ENCODE data around the gene SEPTIN10.

The SEPTIN10 gene

GRCh38 chr2:109649736-109650695 is 36.2 kb upstream of the SEPTIN10 start:
- Histone ChIP-seq H3K36me3 (ENCODE audit: insufficient read depth, low read length) (no peaks in the 10 kb centered on the region), H3F3A (ENCODE audit: low read depth) (no peaks in the 10 kb centered on the region), H3K9ac (ENCODE audit: low read depth, low read length, poor library complexity, severe bottlenecking) (no peak overlapping the region), H3K27me3 (ENCODE audit: insufficient read depth, low read length, poor library complexity, severe bottlenecking) (no peaks in the 10 kb centered on the region), H2AFZ (ENCODE audit: low read length) (no peak overlapping the region), H3K9me3 (ENCODE audit: insufficient read depth, low read depth, low read length) (no peaks in the 10 kb centered on the region), H3K4me1 (ENCODE audit: insufficient read depth, low read length, poor library complexity, severe bottlenecking) (no peaks in the 10 kb centered on the region), H4K20me1 (ENCODE audit: insufficient read depth, low read length, poor library complexity, severe bottlenecking) (no peaks in the 10 kb centered on the region), H3K4me3 (ENCODE audit: low read length, poor library complexity, severe bottlenecking) (no peak overlapping the region), H3K9me2 (replicated peaks; ENCODE audit: low read depth, low read length) (no peaks in the 10 kb centered on the region), H3K79me2 (ENCODE audit: insufficient read depth, low read length) (no peaks in the 10 kb centered on the region), H3K4me2 (ENCODE audit: low read depth, low read length, poor library complexity, severe bottlenecking) (no peak overlapping the region)
- TF ChIP-seq CTCF (conservative IDR thresholded peaks at IDR 0.05; ENCODE audit: low read length) (no peak), EZH2phosphoT487 (IDR thresholded peaks at IDR 0.05; ENCODE audit: borderline replicate concordance) (no peak)

GRCh38 chr2:109648041-109648527 is 34.3 kb upstream of the SEPTIN10 start:
- no peaks in the 10 kb centered on the region for H3K4me1 ChIP-seq (ENCODE audit: insufficient read depth, low read length, poor library complexity, severe bottlenecking)
- no peaks in the 10 kb centered on the region for H3K9me2 ChIP-seq (replicated peaks; ENCODE audit: low read depth, low read length)
- H3K9ac ChIP-seq (ENCODE audit: low read depth, low read length, poor library complexity, severe bottlenecking) = no peak overlapping the region
- no peaks in the 10 kb centered on the region for H3K9me3 ChIP-seq (ENCODE audit: insufficient read depth, low read depth, low read length)
- H3F3A ChIP-seq (ENCODE audit: low read depth) = no peaks in the 10 kb centered on the region
- TF ChIP-seq EZH2phosphoT487 (IDR thresholded peaks at IDR 0.05; ENCODE audit: borderline replicate concordance) (no peak), CTCF (conservative IDR thresholded peaks at IDR 0.05; ENCODE audit: low read length) (no peak)
- no peak overlapping the region for H2AFZ ChIP-seq (ENCODE audit: low read length)
- no peaks in the 10 kb centered on the region for H3K36me3 ChIP-seq (ENCODE audit: insufficient read depth, low read length)
- H3K79me2 ChIP-seq (ENCODE audit: insufficient read depth, low read length) = no peaks in the 10 kb centered on the region
- no peak overlapping the region for H3K4me2 ChIP-seq (ENCODE audit: low read depth, low read length, poor library complexity, severe bottlenecking)
- H3K4me3 ChIP-seq (ENCODE audit: low read length, poor library complexity, severe bottlenecking) = no peak overlapping the region
- H4K20me1 ChIP-seq (ENCODE audit: insufficient read depth, low read length, poor library complexity, severe bottlenecking) = no peaks in the 10 kb centered on the region
- H3K27me3 ChIP-seq (ENCODE audit: insufficient read depth, low read length, poor library complexity, severe bottlenecking) = no peaks in the 10 kb centered on the region

GRCh38 chr2:109647636-109648035 is 33.9 kb upstream of the SEPTIN10 start:
- H3F3A ChIP-seq (ENCODE audit: low read depth) = no peaks in the 10 kb centered on the region
- no peaks in the 10 kb centered on the region for H3K36me3 ChIP-seq (ENCODE audit: insufficient read depth, low read length)
- H3K9me3 ChIP-seq (ENCODE audit: insufficient read depth, low read depth, low read length) = no peaks in the 10 kb centered on the region
- H3K4me3 ChIP-seq (ENCODE audit: low read length, poor library complexity, severe bottlenecking) = no peak overlapping the region
- H3K79me2 ChIP-seq (ENCODE audit: insufficient read depth, low read length) = no peaks in the 10 kb centered on the region
- no peak overlapping the region for H3K9ac ChIP-seq (ENCODE audit: low read depth, low read length, poor library complexity, severe bottlenecking)
- no peaks in the 10 kb centered on the region for H4K20me1 ChIP-seq (ENCODE audit: insufficient read depth, low read length, poor library complexity, severe bottlenecking)
- no peak overlapping the region for H2AFZ ChIP-seq (ENCODE audit: low read length)
- no peaks in the 10 kb centered on the region for H3K27me3 ChIP-seq (ENCODE audit: insufficient read depth, low read length, poor library complexity, severe bottlenecking)
- no peaks in the 10 kb centered on the region for H3K4me1 ChIP-seq (ENCODE audit: insufficient read depth, low read length, poor library complexity, severe bottlenecking)
- H3K9me2 ChIP-seq (replicated peaks; ENCODE audit: low read depth, low read length) = no peaks in the 10 kb centered on the region
- TF ChIP-seq EZH2phosphoT487 (IDR thresholded peaks at IDR 0.05; ENCODE audit: borderline replicate concordance) (no peak), CTCF (conservative IDR thresholded peaks at IDR 0.05; ENCODE audit: low read length) (no peak)
- H3K4me2 ChIP-seq (ENCODE audit: low read depth, low read length, poor library complexity, severe bottlenecking) = no peak overlapping the region

Measured in Loucy (cell line).